ENCODE measurements around the gene TBK1. TPM values are rescaled to one million over a fixed set of nuclear protein-coding genes. Genes with fewer than 3 reads are reported as not detected.

TBK1 gene
- total RNA-seq, 4 donors from 2014 or later = 15.3 to 27.5 (median 19.9) TPM

DNA sequence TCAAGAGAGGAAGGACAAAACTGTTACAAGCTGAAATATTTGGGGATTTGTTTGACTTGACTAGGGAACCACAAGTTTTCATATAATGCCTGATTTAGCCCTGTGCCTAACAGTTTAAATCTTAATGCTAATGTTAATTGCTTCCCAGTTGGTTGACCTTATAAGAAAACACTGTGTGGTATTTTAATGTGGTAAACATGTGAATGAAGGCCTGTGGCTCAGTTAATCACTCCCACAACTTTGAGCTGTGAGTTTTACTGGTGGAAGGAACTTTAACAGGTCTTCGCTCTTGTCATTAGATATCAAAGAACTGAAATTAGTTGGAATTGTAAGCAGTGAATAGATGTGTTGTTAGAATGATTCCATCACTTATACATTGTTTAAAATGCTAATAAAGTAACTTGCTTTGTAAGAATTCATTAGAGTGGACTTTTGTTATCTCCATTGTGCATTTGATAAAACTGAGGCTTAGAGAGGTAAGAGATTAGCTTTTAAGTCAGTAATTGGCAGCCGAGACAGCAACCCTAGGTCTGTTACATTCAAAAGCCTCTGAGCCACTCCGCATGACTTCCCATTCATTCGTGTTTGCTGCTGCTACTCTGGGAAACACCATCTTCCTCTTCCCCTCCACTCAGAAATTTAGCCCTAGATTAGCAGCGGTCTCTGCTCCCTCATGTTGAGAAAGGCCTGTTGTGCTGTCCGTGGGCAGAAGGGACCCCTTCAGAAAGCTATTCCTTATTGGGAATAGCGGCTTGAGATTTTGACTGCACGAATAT is 1.0 kb upstream of the TBK1 start:
- Histone ChIP-seq H3K4me3 (peak overlapping the region; percentile 84), H3K27me3 (no peaks in the 10 kb centered on the region), H3K9me3 (no peaks in the 10 kb centered on the region), H3K27ac (no peak overlapping the region), H3K36me3 (peaks cover 28% of the 10 kb centered on the region), H3K4me1 (peaks cover 19% of the 10 kb centered on the region)
- DNase-seq (ENCODE audit: low spot score in 2 of 2) = no peak
- TF ChIP-seq POLR2A (IDR thresholded peaks at IDR 0.05) (no peak), POLR2AphosphoS5 (IDR thresholded peaks at IDR 0.05) (no peak), EP300 (IDR thresholded peaks at IDR 0.05) (no peak)
- TF ChIP-seq, protein P1, sequence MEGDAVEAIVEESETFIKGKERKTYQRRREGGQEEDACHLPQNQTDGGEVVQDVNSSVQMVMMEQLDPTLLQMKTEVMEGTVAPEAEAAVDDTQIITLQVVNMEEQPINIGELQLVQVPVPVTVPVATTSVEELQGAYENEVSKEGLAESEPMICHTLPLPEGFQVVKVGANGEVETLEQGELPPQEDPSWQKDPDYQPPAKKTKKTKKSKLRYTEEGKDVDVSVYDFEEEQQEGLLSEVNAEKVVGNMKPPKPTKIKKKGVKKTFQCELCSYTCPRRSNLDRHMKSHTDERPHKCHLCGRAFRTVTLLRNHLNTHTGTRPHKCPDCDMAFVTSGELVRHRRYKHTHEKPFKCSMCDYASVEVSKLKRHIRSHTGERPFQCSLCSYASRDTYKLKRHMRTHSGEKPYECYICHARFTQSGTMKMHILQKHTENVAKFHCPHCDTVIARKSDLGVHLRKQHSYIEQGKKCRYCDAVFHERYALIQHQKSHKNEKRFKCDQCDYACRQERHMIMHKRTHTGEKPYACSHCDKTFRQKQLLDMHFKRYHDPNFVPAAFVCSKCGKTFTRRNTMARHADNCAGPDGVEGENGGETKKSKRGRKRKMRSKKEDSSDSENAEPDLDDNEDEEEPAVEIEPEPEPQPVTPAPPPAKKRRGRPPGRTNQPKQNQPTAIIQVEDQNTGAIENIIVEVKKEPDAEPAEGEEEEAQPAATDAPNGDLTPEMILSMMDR (IDR thresholded peaks at IDR 0.05) = no peak
- WGBS = 27% methylated on average over 8 of the region's 8 CpGs

DNA sequence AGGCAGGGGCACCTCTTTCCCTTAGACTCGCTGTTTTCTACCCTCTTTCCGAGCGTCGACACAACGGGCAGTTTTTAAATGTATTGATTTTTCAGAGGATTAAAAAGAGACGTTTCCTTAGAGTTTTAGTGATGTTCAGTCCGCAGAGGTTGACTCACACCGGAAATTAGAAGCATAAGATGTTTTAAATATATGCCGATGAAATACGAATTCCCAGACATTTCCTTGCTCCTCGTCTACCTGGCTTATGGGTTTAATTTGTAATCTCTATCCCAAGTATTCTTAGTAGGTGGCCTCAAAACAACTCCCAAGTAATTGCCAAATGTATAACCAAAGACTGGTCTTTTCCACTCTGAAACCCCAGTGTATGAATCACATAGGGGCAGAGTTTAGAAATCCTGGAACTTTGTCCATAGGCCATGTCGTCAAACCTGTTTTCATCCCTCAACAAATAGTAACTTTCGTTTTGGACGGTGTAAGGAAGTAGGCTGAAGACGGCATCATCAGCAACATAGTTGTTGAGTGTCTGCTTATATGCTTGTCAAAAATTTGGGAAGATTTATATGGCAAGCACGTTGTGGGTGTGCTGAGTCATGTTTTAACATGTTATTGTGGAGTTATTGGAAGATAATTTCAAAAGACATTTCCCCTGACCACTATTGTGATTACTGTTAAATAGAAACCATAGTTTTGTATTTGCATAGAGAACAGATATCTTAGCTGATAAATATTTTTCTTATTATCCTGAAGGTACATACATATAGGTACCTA is 824 bp downstream of the TBK1 start:
- TF ChIP-seq EP300 (IDR thresholded peaks at IDR 0.05) = no peak
- TF ChIP-seq, protein P1 (IDR thresholded peaks at IDR 0.05) = no peak
- TF ChIP-seq POLR2AphosphoS5 (IDR thresholded peaks at IDR 0.05) = no peak
- no peak for TF ChIP-seq POLR2A (IDR thresholded peaks at IDR 0.05)
- Histone ChIP-seq H3K27me3 (no peaks in the 10 kb centered on the region), H3K9me3 (no peaks in the 10 kb centered on the region), H3K36me3 (peaks cover 12% of the 10 kb centered on the region), H3K27ac (peak overlapping the region; percentile 97), H3K4me3 (peak overlapping the region; percentile 84), H3K4me1 (peaks cover 19% of the 10 kb centered on the region)
- WGBS = under 1% methylated on average over 16 of the region's 16 CpGs
- no peak for DNase-seq (ENCODE audit: low spot score in 2 of 2)

DNA sequence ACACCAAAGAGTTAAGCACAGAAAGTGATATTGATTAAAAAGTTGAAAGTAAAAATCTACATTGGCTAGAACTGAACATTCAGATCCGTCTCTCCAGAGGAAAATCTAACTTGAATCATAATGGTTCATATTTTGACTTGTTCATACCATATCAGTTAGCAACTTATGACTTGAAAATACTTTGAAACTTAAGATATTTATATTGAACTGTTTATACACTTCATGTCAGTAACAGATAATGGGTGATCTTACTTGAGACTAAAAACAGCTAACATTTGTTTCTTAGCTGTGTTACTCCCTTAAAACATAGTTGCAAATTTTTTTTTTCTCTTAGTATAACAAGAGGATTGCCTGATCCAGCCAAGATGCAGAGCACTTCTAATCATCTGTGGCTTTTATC is 3.6 kb downstream of the TBK1 start:
- WGBS = 84% methylated on average over 1 of the region's 1 CpG
- Histone ChIP-seq H3K27me3 (no peaks in the 10 kb centered on the region), H3K4me3 (no peak overlapping the region), H3K4me1 (peaks cover 33% of the 10 kb centered on the region), H3K27ac (no peak overlapping the region), H3K36me3 (peaks cover 2% of the 10 kb centered on the region), H3K9me3 (no peaks in the 10 kb centered on the region)
- DNase-seq (ENCODE audit: low spot score in 2 of 2) = no peak
- TF ChIP-seq POLR2A (IDR thresholded peaks at IDR 0.05) = no peak
- no peak for TF ChIP-seq EP300 (IDR thresholded peaks at IDR 0.05)
- no peak for TF ChIP-seq POLR2AphosphoS5 (IDR thresholded peaks at IDR 0.05)
- TF ChIP-seq, protein P1 (IDR thresholded peaks at IDR 0.05) = no peak

DNA sequence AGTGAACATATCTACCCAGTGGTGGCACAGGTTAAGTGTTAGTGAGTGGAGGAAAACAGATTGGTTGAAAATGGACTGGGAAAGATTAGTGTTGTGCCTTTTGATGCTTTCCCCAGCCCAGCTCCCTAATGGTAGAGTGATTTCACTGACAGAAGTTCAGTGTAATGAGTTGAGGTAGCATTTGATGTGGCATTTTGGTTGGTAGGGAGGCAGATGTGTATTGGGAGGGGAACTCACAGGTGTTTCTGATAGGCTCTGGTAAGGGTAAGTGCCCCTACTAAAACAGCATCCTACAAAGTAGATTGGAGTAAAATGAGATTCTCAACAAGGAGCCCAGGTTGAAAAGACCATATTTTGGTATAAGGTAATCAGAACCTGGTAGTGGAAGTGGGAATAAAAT is 4.2 kb downstream of the TBK1 start:
- Histone ChIP-seq H3K4me3 (no peak overlapping the region), H3K27me3 (no peaks in the 10 kb centered on the region), H3K4me1 (peaks cover 28% of the 10 kb centered on the region), H3K36me3 (peaks cover 2% of the 10 kb centered on the region), H3K9me3 (no peaks in the 10 kb centered on the region), H3K27ac (no peak overlapping the region)
- TF ChIP-seq EP300 (IDR thresholded peaks at IDR 0.05) (no peak), POLR2AphosphoS5 (IDR thresholded peaks at IDR 0.05) (no peak), POLR2A (IDR thresholded peaks at IDR 0.05) (no peak)
- TF ChIP-seq, protein P1 (IDR thresholded peaks at IDR 0.05) = no peak
- DNase-seq (ENCODE audit: low spot score in 2 of 2) = no peak

DNA sequence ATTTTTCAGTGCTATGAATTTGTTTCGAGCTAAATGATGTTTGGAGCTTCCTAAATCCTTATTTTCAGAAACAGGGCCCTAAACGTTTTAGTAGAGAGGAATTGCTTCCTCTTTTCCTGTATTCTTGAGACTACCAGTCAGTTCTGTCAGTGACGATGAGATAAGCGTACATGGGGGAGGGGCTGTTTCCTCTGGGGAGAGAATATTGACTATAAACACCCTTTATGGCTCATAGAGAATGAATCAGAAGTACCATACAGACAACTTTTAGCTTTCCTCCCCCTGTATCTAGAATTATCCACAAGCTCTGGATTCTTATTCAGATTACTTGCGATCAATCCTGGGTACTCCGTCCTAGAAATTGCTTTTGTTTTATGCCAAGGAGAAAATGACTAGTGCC is 5.1 kb downstream of the TBK1 start:
- no peaks in the 10 kb centered on the region for H3K9me3 ChIP-seq
- peaks cover 2% of the 10 kb centered on the region for H3K36me3 ChIP-seq
- 66% methylated on average over 6 of the region's 6 CpGs for WGBS
- no peak overlapping the region for H3K27ac ChIP-seq
- TF ChIP-seq POLR2A (IDR thresholded peaks at IDR 0.05) = no peak
- TF ChIP-seq EP300 (IDR thresholded peaks at IDR 0.05) = no peak
- TF ChIP-seq, protein P1 (IDR thresholded peaks at IDR 0.05) = no peak
- H3K4me1 ChIP-seq = peaks cover 23% of the 10 kb centered on the region
- DNase-seq (ENCODE audit: low spot score in 2 of 2) = no peak
- H3K27me3 ChIP-seq = no peaks in the 10 kb centered on the region
- H3K4me3 ChIP-seq = no peak overlapping the region
